ENCODE data around the gene C6orf136.
"Not testable (repeated sequence)": the region's sequence is repeated elsewhere in the genome, so short reads cannot be mapped to it uniquely, and the experiment has no call there.

The C6orf136 gene

DNA sequence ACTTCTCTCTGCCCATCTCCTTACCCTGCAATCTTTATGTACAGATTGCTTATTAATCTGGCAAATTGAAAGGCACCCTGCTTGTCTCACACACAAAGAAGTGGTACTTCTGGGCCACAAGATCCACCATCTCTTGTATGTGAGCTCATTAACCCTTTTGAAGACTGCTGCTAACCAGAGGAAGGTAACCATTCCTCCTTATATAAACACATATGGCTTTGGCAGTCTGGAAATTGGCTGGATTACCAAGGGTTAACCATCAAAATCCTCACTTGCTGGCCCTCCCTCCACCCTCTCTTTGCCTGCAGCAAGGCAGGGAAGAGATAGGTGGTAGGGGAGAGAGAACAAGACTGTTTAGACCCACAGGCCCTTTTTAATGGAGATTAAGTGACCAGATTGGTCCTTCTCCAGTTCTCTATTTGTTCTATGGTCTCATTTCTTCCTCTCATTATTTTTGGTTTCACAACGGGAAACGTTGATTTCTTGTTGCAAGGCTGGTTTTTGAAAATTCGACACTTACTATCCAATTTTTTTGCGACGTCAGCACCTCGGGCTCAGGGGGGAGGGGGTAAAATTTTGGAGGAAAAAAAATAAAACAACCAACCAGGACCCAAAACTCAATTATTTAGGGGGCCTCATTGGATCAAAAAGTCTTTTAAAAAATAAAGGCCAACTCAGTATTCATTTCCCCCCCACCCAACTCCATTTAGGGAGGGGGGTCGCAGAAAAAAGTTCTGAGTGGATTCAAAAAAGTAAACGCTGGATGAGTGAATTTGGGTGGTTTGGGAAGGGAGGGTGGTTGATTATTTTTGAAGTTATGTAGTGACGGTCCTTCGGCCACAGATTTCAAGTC, 30.7 kb upstream of the C6orf136 start:
- DNase-seq: peak; percentile 67

DNA sequence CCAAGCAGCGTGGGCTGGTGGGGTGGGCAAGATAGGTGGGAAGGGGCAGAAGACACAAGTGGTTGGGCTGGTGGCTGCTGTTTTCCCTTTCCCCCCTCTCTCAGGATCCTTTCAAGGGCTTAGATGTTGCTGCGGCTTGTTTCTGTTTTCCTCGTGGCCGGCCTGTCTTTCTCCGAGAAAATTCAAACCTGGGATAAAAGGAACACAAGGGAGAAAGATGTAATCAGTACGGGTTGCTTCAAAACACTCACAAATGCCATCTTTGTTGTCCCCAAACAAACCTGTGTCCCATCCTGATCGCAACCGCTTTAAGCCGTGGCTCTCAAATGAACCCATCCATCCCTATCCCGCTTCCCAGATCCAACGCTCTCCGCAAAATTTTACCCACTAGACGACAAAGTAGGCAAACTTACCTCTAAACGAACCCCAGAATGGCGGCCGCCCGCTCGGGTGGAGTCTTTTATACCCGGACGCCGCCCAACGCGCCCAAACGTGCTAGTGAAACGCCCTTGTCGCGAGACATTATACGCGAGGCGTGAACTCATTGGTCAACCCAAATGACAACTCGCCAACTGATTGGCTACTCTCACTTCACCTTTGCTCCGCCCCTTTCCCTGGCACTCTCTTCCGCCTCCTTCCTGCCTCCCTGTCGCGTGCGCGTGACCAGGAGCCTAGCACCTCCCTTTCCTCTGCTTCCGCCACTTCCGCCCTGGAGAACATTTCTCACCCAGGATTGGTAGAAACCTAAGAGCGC, 29.9 kb upstream of the C6orf136 start, which contains the start of gene PPP1R10:
Gene PPP1R10, minus strand, starts transcription at position 433 of the 754 bp plus-strand sequence. CDS start 7,299 bp downstream, outside the sequence.
- DNase-seq: peak; percentile 99

DNA sequence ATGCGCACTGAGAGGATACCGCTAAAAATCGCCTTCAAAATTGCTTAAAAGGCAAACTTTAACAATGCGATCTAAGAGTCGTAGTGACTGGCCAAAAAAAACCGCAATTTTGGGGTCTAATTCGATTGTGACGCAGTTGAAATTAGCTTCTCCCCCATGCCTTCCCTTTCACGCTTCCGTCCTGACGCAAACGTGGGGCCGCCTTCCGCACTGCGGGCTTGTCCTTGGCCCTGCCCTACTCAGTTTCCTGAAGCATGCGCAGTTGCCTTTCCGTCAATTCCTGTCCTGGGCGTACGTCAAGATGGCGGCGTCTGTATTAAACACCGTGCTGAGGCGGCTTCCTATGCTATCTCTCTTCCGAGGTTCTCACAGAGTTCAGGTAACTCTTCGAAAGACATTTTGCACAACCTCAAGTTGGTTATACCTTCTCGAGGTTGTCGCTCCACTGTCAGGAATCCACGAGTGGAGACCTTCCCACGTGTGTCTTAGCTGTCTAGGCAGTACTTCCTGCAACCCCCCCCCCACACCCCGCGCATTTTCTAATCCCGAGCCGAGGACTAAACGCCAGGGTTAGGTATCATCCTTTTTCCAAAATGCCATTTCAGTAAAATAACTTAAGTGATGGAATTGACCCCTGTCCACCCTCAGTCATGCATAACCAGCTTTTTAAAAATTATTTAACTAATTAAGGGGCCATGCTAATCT, 29.2 kb upstream of the C6orf136 start, which contains the start of gene MRPS18B:
Gene MRPS18B, plus strand, starts transcription at position 276 of the 705 bp plus-strand sequence. Its CDS starts 26 bp downstream, at position 302.
- DNase-seq: peak; percentile 96

DNA sequence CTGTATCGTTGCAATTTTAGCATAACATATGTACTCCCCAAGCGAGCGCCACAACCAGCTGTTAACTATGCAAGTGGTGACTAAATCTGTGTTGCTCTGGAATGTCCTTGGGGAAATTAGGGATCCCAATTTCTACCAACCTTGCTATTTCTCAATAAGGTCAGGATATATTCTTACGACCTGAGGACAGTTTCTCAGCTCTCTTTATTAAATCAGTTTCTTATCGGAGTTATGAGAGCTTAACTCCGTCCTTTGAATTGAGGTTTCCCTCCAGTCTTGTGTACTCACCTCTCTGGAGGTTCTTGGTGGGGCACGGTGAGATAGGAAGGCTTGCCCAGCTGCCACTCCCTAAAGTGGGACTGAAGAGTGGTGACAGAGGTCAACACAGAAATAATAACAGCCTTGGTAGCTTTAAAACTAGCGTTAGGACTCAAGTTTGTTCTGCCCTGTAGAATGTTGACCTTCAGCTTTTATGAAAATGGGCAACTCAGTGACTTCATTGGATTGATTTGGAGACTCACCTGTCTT, 28.6 kb upstream of the C6orf136 start:
- DNase-seq: no peak

DNA sequence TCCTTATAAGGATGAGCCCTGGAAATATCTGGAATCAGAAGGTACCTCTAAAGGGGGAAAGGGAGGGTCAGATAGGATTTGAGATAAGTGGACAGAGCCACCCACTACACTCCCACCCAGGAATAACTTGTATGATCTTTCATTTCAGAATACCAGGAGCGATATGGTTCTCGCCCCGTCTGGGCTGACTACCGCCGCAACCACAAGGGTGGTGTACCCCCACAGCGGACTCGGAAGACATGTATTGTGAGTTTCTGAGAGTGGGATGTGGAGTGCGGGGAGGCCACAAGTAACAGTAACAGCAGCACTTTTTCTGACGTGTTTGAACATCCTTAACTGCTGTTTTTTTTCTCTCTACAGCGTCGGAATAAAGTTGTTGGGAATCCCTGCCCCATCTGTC, 27.4 kb upstream of the C6orf136 start:
- no peak for DNase-seq

DNA sequence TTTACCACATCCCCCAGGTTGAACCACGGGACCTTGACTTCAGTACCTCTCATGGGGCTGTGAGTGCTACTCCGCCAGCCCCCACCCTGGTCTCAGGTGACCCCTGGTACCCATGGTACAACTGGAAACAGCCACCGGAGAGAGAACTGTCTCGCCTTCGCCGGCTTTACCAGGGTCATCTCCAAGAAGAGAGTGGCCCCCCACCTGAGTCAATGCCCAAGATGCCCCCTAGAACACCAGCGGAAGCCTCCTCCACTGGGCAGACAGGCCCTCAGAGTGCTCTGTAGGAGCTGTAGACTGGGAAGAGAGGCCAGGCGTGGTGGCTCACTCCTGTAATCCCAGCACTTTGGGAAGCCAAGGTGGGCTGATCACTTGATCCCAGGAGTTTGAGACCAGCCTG, 21.4 kb upstream of the C6orf136 start:
- DNase-seq: no peak

DNA sequence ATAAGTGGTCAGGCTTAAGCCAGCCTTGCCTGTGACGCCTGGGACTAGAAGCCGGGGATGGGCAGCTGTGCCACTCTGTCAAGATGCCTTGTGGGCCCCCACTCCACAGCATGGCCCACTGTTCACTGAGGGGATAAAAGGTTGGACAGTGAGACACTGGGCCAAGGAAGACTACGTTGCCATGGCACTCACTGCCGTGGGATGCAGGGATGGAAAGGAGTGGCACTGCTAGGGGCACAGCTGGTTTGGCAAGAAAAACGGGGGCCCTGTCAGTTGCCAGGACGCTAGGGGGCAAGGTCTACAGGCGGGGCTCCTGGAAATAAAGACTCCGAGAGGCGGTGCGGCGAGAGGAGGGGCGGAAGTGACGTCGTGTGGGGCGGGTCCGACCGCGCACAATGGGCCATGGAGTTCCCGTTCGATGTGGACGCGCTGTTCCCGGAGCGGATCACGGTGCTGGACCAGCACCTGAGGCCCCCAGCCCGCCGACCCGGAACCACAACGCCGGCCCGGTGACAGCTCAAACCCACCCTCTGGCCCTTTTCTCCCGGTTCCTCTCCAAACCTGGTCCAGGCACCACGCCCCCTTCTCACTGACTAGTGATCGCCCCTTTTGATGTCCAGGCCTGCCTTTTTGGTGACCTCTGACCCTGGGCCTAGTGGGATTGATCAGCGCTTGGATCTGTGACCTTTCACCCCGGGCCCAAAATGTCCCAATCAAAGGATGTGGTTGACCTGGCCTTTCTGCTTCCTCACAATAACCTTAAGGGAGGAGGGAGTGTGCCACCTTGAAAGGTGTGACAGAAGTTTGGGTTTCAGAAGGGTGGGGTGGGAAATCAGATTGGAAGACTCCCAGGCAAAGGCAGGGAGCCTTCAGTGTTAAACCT, 20.2 kb upstream of the C6orf136 start, which contains the start of gene ATAT1:
Gene ATAT1, plus strand, starts transcription at position 391 of the 883 bp plus-strand sequence.
- DNase-seq: peak; percentile 82

DNA sequence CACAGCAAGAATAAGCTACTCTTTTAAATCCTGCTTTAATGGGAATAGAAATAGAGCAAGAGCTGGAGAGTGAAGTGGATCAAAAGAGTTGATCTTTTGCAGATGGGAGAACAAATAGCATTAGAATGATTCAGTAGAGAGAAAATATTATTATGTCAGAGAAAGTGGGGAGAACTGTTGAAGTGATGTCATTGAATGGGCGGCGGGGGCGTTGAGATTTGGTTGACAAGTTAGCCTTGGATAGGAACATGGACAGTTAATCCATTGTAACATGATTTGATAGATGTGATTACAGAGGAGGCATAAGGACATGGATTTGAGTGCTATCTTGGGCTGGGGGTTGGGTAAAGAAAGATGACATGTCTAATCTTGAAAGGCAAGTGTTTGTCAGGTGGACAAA, 11.1 kb upstream of the C6orf136 start:
- DNase-seq: no peak

DNA sequence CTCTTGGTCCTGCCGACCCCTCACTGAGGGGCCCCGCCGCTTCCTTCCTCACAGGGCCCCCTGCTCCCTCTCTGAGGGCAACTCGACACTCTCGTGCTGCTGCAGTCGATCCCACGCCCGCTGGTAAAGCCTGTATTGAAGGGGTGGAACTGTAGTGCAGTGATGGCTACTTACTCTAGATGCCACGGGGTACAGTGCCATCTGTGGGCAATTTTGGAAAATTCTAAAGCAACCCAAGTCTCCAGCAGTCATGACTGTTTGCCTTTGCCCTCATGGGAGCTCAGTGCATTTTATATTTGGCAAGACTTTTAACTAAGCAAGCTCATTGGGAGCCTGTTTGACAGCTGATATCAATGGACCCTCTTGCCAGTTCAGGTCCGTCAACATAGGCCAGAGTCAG, 6.5 kb upstream of the C6orf136 start:
- DNase-seq: no peak

DNA sequence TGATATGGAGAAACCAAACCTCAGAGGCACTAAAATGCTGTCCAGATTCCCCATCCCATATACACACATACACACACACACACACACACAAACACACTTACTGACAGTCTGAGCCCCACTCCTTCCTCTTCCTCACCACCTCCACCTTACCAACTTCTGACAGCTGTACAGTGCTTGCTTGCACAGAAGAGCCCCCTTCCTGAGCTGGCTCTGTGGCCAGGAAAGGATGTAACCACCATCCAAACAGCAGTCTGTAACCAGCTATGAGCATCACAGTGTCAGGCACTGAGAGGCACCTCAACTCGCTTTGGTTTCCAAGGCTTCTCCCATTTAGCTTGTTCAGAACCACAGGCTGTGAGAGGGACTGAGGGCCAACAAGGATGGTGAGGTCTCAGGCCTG, 5.9 kb upstream of the C6orf136 start:
- no peak for DNase-seq

DNA sequence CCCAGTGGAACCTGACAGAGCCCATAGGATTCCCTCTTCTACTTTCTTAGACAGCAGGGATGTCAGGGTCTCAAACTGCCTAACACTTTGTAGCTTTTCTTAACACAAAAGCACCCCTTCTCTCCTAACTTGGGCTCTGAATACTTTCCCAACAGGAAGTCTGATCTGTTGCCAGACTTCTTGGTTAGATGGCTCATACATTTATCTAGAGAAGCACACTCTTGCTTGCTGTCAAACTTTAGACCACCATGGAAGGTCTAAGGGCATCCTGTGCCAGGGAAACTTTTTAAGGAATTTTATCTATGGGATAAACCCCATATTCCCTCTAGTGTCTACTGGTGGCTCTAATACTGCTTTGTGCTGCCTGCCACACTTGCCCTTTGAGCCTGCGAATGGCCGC, 3.3 kb upstream of the C6orf136 start:
- no peak for DNase-seq

DNA sequence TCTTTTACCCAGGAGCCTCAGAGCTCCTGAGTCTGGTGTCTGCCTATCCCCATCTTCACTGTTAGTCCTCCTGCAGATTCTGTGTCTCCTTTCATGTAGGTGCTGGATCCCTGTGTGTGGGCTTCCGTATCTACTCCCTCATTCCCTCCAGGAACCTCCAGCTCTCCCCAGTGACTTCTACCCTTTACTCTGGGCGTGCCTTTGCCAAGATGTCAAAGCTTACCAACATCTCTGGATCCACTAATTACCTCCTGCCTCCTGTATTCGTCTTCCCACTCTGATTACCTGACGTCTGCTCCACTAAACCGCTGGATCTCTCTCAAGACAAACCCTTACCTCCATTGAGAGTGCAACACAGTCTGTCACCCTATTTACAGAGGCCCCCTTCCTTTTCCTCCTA, 2.2 kb upstream of the C6orf136 start:
- no peak for DNase-seq

DNA sequence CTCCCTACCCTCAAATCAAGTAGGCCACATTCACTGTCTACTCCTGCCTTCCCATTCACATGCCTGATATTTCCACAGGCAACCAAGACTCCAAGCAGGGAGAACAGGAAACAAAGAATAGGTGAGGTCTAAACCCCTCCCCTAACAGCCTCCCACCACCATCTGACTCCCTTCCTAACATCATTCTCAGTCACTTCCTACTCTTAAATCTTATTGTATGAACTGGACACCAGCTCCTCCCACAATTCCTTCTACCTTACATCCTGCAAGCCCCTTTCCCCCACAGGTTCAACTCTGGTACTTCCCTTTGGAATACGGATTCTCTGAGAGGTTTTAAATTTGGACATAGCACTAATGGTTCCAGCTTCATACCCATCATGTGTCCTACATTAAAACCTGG, 944 bp upstream of the C6orf136 start:
- DNase-seq: no peak

DNA sequence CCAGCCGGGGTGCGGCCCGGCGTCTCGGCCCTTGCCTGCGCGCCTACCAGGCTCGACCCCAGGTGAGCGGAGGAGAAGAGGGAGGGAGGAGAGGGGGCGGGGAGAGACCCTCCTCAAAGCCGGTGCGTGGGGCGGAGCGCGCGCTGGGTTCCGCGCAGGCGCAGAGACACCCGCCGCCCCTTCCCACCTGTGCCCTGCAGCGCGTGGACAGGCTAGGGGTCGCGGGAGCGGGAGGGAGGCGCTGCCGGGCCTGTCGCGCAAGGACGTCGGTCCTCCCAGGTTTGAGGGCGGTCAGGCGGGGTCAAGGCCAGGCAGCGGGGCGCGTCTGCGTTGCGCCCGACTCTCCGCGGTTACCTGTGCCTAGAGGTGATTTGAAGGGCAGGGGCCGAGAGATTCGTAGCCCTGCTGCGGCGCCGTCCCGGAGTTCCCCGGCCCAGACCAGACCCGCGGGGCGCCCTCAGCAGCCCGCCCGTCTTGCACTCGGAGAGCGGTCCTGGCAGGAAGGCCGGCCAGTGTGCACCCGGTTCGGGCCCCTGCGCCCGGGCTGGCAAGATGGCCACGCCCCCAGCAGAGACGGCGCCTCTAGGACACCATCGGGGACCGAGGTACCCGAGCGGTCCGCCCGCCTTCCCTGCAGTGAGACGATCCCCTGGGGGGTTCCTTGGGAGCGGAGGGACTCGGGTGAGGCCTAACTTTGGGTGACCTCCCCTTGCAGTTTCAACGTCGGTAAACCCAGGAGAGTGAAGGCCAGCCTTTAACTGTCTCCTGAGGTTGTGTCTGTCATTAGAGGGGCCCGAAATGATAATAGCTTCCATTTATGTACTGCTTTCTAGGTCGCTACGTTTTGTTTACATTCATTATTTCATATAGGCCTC, 546 bp downstream of the C6orf136 start:
- DNase-seq: peak; percentile 89

DNA sequence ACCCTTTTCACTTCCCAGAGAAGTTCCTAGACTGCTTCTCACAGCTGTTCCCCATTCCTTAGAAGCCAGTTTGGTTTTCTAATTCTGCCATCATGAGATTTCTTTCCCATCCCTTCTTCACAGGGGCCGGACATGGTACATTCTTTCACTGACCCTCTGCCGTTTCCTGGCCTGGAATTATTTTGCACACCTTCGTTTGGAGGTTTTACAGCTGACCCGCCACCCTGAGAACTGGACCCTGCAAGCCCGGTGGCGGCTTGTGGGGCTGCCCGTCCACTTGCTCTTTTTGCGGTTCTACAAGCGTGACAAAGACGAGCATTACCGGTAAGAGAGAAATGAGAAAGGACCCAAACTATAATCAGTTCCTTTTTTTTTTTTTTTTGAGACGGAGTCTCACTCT, 4.2 kb downstream of the C6orf136 start:
- no peak for DNase-seq

DNA sequence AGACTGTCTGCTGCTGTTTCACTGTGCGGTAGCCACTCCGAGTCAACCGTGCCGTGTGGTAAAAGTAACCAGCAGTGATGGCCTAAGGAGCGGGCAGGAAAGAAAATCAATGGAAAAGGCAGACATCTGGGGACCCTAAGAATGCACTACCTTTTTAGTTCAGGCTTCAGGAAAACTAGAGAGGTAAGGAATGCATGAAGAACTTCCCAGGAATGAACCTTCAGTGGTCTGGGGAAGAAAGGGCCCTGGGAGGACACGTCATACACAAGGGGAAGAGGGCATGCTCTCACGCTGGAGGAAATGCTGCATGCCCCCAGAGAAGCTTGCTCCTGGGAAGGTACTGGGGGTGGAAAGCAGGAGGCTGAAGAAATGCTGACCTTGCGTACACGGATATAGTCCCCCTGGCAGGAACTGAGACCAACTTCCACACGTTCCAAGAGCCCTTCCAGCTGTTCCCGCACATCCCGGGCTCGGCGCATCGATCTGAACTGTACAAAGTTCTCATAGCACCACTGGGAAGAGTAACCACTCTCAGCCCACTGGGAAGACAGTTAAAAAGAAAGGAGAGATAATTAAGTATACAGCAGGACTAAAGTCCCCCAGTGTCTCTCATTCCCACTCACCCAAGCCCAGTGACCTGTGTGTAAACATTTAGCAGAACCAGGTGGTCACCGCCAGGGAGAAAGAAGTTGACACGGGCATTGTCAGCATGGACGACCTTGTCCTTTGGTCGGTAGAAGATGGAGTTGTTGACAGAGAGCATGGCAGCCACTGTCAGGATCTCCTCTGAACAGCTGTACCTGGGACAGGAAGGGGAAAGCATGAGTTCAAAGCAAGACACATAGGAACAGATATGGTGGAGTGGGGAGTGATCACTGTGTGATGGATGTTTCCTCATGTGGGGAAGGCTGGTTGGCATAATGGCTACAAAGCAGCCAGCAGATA, 8.1 kb downstream of the C6orf136 start:
- no peak for DNase-seq

DNA sequence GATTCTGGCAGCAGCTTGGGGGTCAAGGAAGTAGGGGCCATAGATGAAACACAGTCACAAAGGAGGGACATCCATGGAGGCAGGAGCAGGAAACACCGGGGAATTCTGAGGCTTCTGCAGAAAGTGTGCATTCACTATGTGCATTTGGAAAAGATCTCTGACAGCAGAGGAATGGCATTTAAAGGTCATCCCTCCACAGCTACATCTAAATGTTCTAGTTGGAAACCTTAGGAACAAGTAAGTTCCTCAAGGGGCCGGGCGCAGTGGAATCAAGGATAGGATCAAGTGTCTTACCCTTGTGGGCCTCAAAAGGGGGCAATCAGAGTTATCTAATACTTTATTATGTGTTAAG, 8.8 kb downstream of the C6orf136 start:
- DNase-seq: no peak

DNA sequence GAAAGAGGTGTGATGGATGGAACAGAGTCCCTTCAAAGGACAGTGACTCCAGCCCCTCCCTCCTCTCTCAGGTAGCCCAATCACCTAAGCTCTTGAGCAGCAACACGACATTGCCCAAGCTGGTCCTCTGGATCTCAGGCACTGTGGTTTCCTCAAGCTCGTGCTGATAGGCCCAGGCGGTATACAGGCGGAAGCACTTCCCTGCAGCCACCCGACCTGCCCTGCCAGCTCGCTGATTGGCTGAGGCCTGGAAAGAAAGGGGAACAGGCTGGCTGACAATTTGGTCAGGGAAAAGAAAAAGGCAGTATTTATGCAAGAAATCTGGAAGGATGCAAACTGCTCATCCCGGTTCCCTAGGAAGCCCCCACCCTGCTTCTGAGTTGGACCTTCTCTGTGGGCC, 9.6 kb downstream of the C6orf136 start:
- DNase-seq: no peak

DNA sequence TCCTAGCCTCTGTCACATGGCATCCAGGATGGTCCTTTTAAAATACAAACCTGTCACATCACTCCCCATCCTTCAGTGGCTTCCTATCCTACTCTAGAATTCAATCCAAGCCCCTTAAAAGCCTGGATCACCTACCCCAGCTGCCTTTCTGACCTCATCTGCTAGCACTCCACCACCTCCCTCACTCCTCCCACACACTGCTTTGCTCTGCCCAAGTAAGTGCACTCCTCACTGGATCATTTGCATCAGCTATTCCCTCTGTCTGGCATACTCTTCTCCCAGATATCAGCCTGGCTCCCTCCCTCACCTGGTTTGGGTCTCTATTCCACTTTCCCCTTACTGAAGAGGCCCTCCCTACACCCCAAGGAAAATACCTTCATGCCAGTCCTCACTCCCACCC, 10.5 kb downstream of the C6orf136 start:
- no peak for DNase-seq

DNA sequence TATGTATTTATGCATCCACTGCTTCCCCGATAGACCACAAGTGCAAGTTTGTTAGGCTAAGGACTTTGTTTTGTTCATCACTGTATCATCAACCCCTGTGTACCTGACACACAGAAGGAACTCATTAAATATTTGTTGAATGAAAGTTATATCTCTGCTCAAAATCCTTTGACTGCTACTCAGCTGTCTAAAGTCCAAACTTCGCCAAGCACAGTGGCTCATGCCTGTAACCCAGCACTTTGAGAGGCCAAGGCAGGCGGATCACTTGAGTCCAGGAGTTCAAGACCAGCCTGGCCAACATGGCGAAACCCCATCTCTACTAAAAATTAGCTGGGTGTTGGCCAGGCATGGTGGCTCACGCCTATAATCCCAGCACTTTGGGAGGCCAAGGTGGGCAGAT, 11.0 kb downstream of the C6orf136 start:
- DNase-seq: not testable (repeated sequence)

Measured in DMS79 (cell line).